ENCODE measurements around the gene TRIM8.
A peak's percentile ranks its signal among the peaks of the same experiment; 100 is the strongest.

Gene TRIM8

GRCh38 chr10:102668326-102669107 is 24.2 kb downstream of the TRIM8 start:
- TF ChIP-seq REST (IDR thresholded peaks at IDR 0.05; ENCODE audit: insufficient replicate concordance, low read depth): no peak
- no peak for TF ChIP-seq GABPA (IDR thresholded peaks at IDR 0.05; ENCODE audit: low read depth)
- no peak for TF ChIP-seq SPI1 (IDR thresholded peaks at IDR 0.05; ENCODE audit: borderline replicate concordance, low read depth)
- no peak for TF ChIP-seq CTCF (IDR thresholded peaks at IDR 0.05; ENCODE audit: insufficient read depth, low read length)
- TF ChIP-seq POLR2AphosphoS5 (IDR thresholded peaks at IDR 0.05; ENCODE audit: low read depth): no peak
- no peak for DNase-seq (ENCODE audit: low read depth in 1 of 2, low spot score in 1 of 2)
- no peak overlapping the region for H3K4me3 ChIP-seq (replicated peaks; ENCODE audit: insufficient read depth, low read length)
- no peak overlapping the region for H3K27ac ChIP-seq (replicated peaks)
- no peaks in the 10 kb centered on the region for H3K27me3 ChIP-seq (ENCODE audit: insufficient read depth, poor library complexity, severe bottlenecking)

GRCh38 chr10:102669206-102670064 is 25.2 kb downstream of the TRIM8 start:
- Histone ChIP-seq H3K4me3 (replicated peaks; ENCODE audit: insufficient read depth, low read length) (no peak overlapping the region), H3K27ac (replicated peaks) (no peak overlapping the region), H3K27me3 (ENCODE audit: insufficient read depth, poor library complexity, severe bottlenecking) (no peaks in the 10 kb centered on the region)
- DNase-seq (ENCODE audit: low read depth in 1 of 2, low spot score in 1 of 2): no peak
- TF ChIP-seq GABPA (IDR thresholded peaks at IDR 0.05; ENCODE audit: low read depth): no peak
- no peak for TF ChIP-seq SPI1 (IDR thresholded peaks at IDR 0.05; ENCODE audit: borderline replicate concordance, low read depth)
- TF ChIP-seq POLR2AphosphoS5 (IDR thresholded peaks at IDR 0.05; ENCODE audit: low read depth): no peak
- TF ChIP-seq CTCF (IDR thresholded peaks at IDR 0.05; ENCODE audit: insufficient read depth, low read length): peak; percentile 10
- no peak for TF ChIP-seq REST (IDR thresholded peaks at IDR 0.05; ENCODE audit: insufficient replicate concordance, low read depth)

GRCh38 chr10:102670065-102670670 is 25.9 kb downstream of the TRIM8 start:
- no peak for DNase-seq (ENCODE audit: low read depth in 1 of 2, low spot score in 1 of 2)
- no peak overlapping the region for H3K27ac ChIP-seq (replicated peaks)

More at GRCh38 chr10:102670065-102670670, 25.9 kb downstream of the TRIM8 start:
- Histone ChIP-seq H3K4me3 (replicated peaks; ENCODE audit: insufficient read depth, low read length) (no peak overlapping the region), H3K27me3 (ENCODE audit: insufficient read depth, poor library complexity, severe bottlenecking) (no peaks in the 10 kb centered on the region)
- TF ChIP-seq GABPA (IDR thresholded peaks at IDR 0.05; ENCODE audit: low read depth) (no peak), REST (IDR thresholded peaks at IDR 0.05; ENCODE audit: insufficient replicate concordance, low read depth) (no peak), CTCF (IDR thresholded peaks at IDR 0.05; ENCODE audit: insufficient read depth, low read length) (no peak), POLR2AphosphoS5 (IDR thresholded peaks at IDR 0.05; ENCODE audit: low read depth) (no peak), SPI1 (IDR thresholded peaks at IDR 0.05; ENCODE audit: borderline replicate concordance, low read depth) (no peak)

Data from HL-60 (cell line).